ENCODE data around the gene GPRIN1.
A peak's percentile ranks its signal among the peaks of the same experiment; 100 is the strongest.

GPRIN1 gene

DNA sequence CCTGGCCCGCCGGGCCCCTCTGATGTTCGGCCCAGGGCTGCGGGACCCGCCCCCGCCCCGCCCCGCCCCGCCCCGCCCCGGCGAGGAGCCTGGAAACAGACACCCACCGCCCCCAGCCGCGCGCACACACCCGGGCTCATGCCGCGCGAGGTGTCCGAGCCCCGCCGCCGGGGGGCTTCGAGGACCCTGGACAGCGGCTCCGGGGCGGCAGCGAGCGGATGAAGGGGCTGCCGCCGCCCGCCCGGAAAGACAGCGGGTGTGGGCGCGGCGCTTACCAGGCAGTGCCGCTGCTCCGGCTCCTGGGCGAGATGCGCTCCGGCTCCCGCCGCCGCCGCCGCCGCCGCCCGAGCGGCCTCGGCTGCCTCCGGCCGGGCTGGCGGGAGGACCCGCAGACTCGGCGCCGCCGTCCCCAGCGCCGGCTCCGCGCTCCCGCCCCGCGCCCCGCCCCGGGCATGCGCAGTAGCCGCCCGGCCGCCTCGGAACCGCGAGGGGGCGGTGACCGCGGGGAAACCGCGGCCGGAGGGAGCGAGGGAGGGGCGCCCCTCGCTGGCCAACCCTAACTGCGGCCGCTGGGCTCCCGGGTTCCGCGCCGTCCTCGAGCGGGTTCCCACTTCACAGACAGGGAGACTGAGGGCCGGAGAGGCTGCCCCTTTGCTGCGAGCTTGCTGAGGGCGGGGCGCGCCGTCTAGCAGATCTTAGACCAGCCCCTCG lies at the start of gene GPRIN1:
GPRIN1 (minus strand) TSS at position 433 of the 711 bp plus-strand sequence. CDS start 10,322 bp downstream, outside the sequence.
- DNase-seq (ENCODE audit: insufficient read length, low spot score) (peak; percentile 95), FAIRE-seq (peak; percentile 18)

DNA sequence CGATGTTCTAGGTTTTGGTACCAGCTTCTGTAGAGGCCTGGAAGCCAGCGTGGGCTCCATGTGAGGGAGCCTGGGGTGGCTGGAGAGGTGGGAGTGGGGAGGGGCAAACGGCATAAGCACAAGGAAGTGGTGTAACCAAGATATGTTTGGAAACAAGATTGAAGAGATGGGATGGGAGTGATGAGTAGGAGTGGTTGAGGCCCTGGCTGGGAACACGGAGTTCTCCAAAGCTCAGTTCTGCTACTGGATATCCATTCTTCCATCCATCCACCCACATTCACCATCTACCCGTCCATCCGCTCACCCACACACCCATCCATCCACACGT lies 49.5 kb upstream of the GPRIN1 start:
- FAIRE-seq, result no peak

DNA sequence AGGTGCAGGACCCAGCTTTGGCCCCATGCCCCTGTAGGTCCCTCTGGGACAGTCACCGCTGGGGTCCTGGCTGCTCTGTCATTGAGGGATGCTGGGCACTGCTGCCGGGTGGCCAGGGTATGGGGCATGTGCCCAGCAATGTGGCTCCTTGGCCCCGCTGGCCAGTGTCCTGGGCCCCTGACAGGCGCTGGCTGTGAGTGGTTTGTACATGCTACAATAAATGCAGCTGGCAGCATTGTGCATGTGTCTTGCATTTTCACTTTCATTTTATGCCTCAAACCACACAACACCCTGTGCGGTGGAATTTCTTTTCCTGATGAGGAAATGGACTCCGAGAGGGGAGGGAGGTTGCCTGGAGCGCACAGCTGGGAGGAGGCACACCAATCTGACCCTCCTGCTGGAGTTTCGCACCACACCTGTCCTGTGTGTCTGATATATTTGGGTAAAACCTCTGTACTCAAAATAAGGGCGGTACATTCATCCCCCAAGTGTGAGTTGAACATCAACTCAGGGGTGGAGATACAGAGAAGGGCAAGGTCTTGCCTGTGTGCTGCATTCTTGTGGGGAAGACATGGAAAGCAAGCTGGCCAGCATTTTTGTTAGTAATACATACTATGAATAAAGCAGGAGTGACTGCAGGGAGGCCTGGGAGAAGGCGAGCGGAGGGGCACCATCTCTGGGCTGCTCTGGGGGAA lies 49.0 kb upstream of the GPRIN1 start:
- FAIRE-seq (peak; percentile 80), DNase-seq (ENCODE audit: insufficient read length, low spot score) (peak; percentile 27)

More for the DNA sequence above, 49.5 kb upstream of the GPRIN1 start:
- DNase-seq (ENCODE audit: insufficient read length, low spot score), result no peak

DNA sequence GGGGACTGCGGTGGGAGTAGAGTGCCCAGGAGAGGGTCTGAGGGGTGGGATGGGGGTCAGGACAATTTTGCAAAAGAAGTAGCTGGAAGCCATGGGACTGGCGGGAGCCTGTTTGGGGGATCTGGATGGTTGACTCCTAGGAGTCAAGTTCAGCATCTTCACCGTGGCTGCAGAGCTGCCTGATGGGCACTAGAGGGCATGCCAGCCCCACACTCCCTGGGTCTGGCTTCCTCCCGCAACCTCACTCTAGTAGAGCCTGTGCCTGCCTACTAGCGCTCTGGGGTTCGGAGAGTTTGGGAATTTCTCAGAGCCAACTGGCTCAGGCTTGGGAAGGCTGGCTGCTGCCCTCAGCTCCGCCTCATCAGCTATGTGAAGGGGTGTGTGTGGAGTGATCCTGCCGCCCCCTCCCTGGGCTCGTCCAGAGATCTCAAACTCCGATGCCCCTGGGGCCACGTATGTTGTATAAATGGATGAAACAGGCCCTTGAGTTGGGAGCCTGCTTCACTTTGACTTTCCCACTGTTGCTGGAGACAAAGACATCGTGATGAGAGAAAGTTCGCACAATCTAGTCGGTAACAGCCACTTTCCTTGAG lies 48.1 kb upstream of the GPRIN1 start:
- DNase-seq (ENCODE audit: insufficient read length, low spot score) (peak; percentile 65), FAIRE-seq (peak; percentile 88)

DNA sequence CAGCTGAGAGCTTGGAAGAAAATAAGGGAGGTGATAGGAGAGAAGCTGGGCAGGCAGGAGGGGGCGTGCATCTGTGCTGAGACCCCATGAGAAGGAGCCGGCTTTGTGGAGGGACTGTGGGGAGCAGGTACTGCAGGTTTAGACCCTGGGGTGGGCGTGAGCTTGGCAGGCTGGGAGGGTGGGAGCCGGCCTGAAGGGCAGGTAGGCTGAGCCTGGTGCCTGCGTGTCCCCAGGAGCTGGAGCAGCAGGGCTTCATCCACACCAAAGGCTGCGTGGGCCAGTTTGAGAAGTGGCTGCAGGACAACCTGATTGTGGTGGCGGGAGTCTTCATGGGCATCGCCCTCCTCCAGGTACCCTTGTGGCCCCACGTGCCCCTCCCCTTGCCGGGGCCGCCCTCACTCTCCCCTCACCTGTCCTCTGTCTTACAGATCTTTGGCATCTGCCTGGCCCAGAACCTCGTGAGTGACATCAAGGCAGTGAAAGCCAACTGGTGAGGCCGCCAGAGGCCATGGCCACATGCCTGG lies 46.6 kb upstream of the GPRIN1 start:
- DNase-seq (ENCODE audit: insufficient read length, low spot score), result no peak

DNA sequence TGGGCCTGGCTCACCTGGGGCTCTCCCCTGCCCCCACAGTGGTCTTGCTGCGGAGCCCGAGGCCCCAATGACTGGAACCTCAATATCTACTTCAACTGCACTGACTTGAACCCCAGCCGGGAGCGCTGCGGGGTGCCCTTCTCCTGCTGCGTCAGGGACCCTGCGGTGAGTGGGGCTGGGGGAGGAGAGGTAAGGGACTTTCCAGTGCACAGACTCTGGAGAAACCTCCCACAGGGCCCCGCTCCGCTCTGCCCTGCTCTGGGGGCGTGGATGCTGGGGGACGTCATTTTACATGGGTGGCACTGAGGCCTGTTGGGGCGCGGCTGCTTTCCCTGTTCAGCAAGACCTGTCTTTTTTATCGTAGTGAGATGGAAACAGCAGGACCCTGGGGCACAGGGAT lies 44.9 kb upstream of the GPRIN1 start:
- FAIRE-seq (no peak), DNase-seq (ENCODE audit: insufficient read length, low spot score) (no peak)

More for the DNA sequence above, 46.6 kb upstream of the GPRIN1 start:
- no peak for FAIRE-seq

DNA sequence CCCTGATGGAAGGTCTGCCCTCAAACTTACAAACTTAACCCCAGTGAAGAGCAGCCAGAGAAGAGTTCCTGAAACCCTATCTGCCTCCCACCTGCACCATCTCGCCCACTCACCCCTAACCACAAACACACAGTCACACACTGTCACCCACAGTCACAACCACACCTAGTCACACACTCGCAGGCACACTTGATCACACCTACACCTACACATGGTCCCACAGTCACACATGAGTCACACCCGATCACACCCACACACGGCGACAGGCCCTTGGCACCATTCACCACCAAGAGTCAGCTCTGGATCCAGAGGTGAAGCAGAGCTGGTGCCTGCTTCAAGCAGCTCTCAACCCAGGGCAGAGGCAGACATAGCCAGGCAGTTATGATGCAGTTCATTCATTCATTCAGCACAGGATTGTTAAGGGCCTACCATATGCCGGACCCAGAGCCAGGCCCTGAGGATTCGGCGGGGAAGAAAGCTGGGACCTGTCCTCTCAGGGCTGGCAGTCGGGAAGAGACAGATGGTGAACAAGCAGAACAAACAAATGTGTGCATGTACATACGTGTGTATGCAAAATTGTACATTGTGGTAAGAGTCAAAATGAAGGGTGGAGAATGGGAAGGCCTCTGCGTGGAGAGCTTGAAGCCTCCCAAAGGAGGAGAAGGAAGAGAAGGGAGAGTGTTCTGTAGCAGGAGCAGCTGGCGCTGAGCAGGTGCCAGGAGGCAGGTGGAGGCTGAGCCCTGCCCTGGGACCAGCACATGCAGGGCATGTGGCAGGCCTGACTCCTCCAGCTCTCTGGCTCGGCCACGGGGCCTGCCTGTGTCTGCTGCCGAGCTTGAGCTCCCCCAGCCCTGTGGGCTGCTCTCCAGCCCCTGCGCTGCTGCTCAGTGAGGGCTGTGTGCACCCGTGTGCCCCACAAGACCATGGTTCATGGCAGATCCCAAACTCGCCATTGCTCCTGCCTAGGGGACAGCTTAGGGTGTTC lies 43.7 kb upstream of the GPRIN1 start:
- FAIRE-seq, result peak; percentile 85
- no peak for DNase-seq (ENCODE audit: insufficient read length, low spot score)

DNA sequence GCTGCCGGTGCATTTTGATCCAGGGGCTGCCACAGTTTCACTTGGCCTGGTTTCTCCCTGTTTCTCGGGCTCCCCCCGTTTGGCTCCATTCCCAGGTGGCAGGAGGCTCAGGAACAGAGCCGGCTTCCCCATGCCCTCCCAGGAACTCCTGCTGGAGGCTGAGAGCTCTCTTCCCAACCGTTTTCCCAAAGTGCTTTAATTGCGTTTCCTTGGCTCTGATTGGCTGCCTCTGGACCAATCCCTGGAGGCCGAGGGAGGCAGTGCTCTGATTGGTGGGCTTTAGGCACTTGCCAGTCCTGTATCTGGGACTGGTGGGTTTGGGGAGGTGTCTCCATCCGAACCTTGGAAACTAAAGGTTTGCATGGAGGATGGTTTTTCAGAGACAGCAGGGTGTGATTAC lies 42.2 kb upstream of the GPRIN1 start:
- DNase-seq (ENCODE audit: insufficient read length, low spot score) (no peak), FAIRE-seq (no peak)

DNA sequence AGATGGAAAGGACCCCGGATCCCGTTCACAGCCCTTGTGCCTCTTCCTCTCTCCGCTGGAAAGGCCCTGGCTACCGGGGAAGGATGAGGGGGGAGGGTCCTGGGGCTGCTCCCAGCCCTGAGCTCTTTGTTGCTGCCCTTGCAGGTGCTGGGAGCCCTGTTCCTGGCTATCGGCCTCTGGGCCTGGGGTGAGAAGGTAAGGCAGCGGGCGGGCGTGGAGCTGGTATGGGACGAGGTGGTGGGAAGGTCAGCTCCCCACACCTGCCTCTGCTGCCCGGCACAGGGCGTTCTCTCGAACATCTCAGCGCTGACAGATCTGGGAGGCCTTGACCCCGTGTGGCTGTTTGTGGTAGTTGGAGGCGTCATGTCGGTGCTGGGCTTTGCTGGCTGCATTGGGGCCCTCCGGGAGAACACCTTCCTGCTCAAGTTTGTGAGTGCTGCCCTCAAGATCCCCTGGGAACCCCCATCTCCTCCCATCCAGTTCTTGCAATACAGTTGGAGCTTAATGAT lies 41.6 kb upstream of the GPRIN1 start:
- FAIRE-seq (no peak), DNase-seq (ENCODE audit: insufficient read length, low spot score) (no peak)

DNA sequence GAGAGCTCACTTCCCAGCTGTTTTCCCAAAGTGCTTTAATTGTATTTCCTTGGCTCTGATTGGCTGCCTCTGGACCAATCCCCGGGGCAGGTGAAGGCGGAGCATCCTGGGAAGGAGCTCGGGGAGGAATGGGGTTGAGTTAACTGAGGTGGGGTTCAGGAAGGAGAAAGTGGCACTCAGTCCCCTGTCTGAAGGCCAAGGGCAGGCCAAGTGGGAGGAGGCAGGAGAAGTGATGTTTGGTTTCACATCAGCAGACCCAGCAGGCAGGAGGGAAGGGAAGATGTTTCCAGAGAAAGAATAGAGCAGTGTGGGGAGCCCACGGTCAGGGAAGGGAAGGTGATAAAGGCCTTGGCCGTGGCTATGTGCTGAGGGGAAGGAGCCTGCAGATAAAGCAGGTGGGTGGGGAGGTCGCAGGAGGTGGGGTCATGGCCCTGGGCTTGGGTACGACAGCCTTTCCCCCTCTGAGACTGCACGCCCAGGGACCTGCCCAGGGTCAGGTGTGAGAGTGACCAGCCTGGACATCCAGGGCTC lies 40.5 kb upstream of the GPRIN1 start:
- no peak for DNase-seq (ENCODE audit: insufficient read length, low spot score)
- no peak for FAIRE-seq

DNA sequence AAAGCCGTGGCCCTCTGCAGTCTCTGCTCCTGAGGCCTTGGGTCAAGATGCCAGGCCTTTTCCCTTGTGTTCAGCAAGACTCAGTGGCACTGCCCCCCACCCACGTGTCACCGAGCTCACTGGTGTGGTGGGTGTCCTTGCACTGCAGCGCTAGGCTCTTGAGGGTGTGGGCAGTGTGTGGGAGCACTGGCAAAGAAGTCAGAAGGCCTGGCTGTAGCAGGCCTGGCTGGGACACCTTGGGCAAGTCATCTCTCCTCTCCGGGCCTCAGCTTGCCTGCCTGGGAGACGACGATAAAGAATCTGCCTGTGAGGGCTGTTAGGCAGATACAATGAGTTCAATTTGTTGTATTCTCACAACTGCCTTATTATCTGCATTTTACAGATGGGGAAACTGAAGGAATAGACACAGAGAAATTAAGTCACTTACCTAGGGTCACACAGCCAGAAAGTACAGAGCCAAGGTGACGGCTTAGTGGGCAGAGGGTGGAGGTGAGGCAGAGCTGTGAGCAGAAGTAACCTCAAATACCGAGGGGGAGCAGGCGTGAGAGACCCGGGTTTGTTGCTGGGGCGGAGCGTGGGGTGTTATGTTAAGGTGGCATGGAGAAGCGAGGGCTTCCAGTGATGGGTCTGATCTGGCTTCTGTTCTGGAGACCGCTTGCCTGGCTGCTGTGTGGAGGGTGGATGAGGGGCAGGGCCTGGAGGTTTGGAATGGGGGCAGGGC lies 38.7 kb upstream of the GPRIN1 start:
- DNase-seq (ENCODE audit: insufficient read length, low spot score), result no peak
- no peak for FAIRE-seq

DNA sequence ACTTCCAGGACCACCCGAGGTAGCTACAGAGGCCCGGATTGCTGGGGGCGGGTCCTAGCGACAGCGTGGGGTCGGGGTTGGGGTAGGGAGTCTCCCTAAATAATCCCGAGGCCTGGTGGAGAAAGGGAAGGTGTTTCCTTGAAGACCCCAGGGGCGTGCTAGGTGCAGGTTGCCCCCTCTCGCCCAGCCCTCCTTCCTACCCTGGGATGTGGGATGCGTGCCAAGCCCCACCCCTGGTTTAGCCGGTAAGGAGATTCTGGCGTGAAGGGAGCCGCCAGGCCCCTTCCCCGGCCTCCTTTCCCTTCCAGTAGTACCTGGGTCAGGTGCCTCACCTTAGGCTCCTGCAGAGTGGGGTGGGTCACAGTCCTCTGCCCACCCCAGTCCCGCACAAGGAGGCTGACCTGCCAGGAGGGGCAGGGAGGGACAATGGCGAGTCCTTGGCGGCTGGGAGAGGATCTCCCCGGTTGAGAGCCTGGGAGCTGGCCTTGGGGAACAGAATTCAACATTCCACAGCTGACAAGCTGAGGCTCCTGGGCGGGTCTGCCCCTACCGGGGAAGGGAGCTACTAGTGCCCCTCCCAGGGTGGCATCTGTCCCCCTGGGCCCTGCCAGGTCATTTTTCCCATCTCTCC lies 38.0 kb upstream of the GPRIN1 start:
- DNase-seq (ENCODE audit: insufficient read length, low spot score) (no peak), FAIRE-seq (no peak)

DNA sequence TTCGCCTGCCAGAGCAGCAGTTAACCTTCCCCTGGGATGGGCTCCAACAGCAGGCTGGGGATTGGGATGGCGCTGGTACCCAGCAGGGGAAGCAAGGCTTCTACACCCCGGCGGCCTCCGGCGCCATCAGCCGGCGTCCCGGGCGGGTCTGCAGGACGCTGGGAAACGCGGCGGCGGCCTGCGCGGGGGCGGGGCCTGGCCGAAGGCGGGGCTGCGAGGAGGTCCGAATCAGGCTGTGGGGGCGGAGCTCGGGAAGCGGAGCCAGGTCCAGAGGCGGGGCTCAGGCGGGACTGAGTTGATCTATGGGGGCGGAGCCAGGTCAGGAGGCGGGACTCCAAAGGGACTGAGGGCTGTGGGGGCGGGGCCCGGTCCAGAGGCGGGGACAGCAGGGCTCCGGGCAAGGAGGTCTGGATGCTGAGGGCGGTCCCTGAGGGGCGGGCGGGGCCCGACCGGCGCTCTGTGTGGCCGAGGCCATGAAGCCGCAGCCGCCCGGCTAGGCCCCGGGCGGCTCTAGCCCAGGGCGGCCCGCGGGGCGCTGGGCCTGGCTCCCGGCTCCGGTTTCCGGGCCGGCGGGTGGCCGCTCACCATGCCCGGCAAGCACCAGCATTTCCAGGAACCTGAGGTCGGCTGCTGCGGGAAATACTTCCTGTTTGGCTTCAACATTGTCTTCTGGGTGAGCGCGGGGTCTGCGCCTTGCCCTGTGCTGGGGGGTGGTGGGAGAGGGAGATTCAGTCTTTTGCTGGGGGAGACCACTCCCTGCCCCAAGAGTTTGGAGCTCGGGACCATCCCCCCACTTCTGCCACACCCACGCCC lies 37.3 kb upstream of the GPRIN1 start, which contains the start of gene TSPAN17:
TSPAN17 (plus strand) TSS at position 455 of the 813 bp plus-strand sequence; CDS start at position 587, 132 bp downstream.
- peak; percentile 96 for FAIRE-seq
- DNase-seq (ENCODE audit: insufficient read length, low spot score), result peak; percentile 98

DNA sequence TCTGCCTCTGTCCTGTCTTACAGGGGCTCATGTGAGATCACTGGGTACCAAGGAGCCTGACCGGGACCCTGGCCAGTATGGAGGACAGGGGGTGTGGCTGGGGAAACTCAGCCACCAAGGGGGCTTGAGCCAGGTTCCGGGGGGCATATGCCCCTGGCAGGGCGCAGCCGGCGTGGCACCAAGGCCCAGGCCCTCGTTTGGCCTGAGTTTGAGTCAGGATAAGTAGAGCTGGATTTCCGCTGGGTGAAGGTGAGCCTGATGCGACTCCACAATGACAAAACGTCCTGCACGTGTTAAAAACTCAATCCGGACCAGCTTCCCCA lies 36.7 kb upstream of the GPRIN1 start:
- FAIRE-seq (no peak), DNase-seq (ENCODE audit: insufficient read length, low spot score) (no peak)

DNA sequence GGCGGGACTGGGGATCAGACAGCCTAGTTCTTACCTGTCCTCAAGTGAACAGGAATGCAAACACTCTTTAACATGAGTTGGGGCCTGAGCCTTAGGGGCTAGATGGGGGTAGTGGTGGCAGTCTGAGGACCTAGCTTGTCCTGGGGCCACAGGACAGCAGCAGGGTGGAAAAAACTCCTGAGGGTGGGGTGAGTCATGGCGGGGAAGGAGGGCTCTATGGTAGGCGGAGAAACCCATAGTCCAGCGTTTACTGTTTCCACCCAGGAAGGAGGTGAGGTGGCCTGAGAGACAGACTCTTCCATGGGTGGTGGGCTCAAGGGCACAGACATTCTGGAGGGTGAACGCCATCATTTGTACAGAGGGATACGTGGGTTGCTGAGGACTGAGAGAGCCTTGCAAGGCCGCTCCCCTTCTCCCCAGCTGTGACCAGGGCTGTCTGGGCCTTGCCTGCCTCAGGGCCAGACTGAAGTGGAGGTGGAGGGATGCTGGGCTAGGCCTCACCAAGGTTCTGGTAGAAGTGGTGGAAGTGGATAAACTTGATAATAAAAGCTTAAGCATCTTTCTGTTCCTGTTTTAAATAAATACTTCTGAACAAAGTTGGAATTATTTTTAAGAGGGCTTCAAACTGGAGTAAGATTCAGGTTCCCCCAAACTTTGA lies 36.2 kb upstream of the GPRIN1 start:
- peak; percentile 64 for FAIRE-seq
- DNase-seq (ENCODE audit: insufficient read length, low spot score), result no peak

DNA sequence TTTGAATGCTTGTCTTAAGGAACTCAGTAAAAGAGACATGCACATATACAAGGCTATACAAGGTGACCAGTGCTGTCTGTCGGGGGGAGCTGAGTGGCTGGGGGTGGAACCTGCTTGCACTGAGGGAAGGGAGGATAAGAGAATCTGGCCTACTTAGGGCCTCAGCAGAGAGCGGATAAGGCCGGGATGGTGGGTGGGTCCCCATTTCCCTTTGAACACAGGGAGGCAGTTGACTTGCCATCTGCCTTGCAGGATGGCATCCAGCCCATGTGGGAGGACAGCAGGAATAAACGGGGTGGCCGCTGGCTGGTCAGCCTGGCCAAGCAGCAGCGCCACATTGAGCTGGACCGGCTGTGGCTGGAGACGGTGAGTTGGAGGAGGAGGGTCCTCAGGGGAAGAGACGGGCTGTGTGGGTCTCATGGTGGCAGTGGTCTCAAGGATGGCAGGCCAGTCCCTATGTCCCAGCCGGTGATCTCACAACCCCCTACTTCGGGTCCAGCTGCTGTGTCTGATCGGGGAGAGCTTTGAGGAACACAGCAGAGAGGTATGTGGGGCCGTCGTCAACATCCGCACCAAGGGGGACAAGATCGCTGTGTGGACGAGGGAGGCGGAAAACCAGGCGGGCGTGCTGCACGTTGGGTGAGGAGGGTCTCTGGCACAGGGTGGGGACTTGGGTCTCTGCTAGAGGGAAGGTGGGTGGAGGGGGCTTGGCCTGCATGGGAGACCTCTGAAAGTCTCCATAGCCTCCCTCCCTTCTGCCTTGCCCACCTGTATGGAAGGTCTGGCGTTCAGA lies 35.1 kb upstream of the GPRIN1 start:
- DNase-seq (ENCODE audit: insufficient read length, low spot score), result no peak
- FAIRE-seq, result no peak

DNA sequence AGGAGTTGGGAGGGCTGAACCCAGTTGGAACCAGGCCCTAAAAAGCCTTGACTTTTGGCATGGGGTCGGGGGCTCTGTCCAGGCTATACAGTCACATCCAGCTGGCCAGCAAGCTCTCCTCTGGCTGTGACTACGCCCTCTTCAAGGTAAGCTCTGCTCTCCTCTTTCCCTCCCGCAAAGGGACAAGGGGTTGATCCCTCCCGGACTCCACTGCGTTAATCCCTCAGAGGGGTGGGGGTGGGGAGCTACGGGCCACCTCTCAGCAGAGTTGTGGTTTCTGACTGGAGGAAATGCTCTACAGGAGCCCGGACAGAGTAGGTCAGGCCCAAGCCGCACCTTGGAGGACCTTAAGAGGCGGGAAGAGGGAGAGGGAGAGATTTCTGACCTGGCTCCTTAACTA lies 34.3 kb upstream of the GPRIN1 start:
- FAIRE-seq (no peak), DNase-seq (ENCODE audit: insufficient read length, low spot score) (no peak)
